Mucosa of rectum (tissue), 2 donors: ENCODE results near the gene CCDC78.

ENCODE experiments used
- H3K27ac ChIP-seq, 2 donors: one replicate each; pipeline ENCODE4 v1.7.0; 2013; ENCODE audit warnings: inconsistent platforms in 2 of 2, low read depth in 2 of 2, low read length in 2 of 2
- H3K27me3 ChIP-seq, 2 donors: one replicate each; pipeline ENCODE4 v1.7.0; 2013; ENCODE audit warnings: low read length in 2 of 2; ENCODE audit not compliant: control insufficient read depth in 2 of 2, insufficient read depth in 2 of 2
- H3K36me3 ChIP-seq, 2 donors: one replicate each; pipeline ENCODE4 v1.7.0; 2013; ENCODE audit warnings: low read length in 2 of 2; ENCODE audit not compliant: control insufficient read depth in 2 of 2, insufficient read depth in 2 of 2
- H3K4me1 ChIP-seq, 2 donors: one replicate each; pipeline ENCODE4 v1.7.0; 2013; ENCODE audit warnings: low read length in 2 of 2, mild to moderate bottlenecking in 1 of 2; ENCODE audit not compliant: control insufficient read depth in 2 of 2, insufficient read depth in 2 of 2
- H3K4me3 ChIP-seq, 2 donors: one replicate each; pipeline ENCODE4 v1.7.0; 2013; ENCODE audit warnings: low read length in 2 of 2
- H3K9ac ChIP-seq, 2 donors: one replicate each; pipeline ENCODE4 v1.7.0; 2013; ENCODE audit warnings: low read length in 2 of 2, low read depth in 1 of 2, mild to moderate bottlenecking in 1 of 2
- H3K9me3 ChIP-seq, 2 donors: one replicate each; pipeline ENCODE4 v1.7.0; 2013; ENCODE audit warnings: low read length in 2 of 2; ENCODE audit not compliant: control insufficient read depth in 2 of 2
- donor health status: healthy.
- donor health status: Normal muscosa, but diverticular disease.

CCDC78 gene

DNA sequence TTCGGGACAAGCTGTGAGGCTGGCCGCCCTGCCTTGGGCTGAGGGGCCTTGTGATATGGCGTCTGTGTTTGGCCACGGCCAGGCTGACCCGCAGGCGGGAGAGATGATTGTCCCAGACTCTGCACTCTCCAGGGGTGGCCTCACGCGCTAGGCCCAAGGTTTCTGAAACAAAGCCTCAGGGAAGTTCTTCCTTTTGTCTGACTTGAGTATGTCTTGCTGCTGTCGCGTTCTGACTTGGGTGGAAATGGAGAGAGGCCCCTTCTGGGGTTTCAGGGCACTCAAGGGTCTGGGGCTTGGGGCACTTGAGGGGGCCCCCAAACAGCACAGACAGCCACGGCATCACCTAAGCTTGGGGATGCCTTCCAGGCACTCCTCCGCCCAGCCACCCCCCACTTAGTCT lies 15.2 kb downstream of the CCDC78 start:
- peaks cover 9 to 11% of the 10 kb centered on the region in 2 donors for H3K4me1 ChIP-seq
- no peak overlapping the region for H3K27ac ChIP-seq
- H3K9me3 ChIP-seq, result no peaks in the 10 kb centered on the region
- no peak overlapping the region for H3K4me3 ChIP-seq
- peaks cover 30 to 56% of the 10 kb centered on the region in 2 donors for H3K27me3 ChIP-seq
- H3K9ac ChIP-seq, result no peak overlapping the region
- no peaks in the 10 kb centered on the region for H3K36me3 ChIP-seq

DNA sequence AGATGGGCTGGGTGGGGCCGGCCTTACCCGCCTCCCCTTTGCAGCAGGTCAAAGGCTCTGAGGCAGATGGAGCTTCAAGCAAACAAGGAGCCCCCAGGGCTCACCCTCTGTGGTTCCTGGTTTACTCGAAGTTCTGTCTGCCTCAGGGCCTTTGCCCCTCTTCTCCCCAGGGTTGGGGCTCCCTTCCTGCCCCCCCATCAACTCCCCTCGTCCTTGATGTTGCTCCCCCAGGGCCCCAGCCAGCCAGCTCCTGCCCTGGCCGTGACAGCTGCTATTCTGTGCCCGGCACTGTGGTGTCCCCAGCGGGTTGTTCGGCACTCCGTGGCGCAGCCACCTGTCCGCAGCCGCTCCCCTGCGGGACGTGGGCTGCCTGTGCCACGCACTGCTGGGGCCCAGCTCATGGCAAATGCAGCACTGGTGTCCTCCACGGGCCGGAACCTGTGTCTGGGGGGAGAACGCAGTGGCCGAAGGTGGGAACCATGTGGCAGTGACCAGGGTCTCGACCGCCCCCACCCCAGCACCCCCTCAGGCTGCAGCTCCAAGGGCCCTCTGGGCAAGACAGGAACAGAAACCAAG lies 15.7 kb downstream of the CCDC78 start:
- no peaks in the 10 kb centered on the region for H3K36me3 ChIP-seq
- H3K4me3 ChIP-seq, result no peak overlapping the region
- H3K9me3 ChIP-seq, result no peaks in the 10 kb centered on the region
- peaks cover 4 to 6% of the 10 kb centered on the region in 2 donors for H3K4me1 ChIP-seq
- no peak overlapping the region for H3K27ac ChIP-seq
- peaks cover 29 to 54% of the 10 kb centered on the region in 2 donors for H3K27me3 ChIP-seq
- no peak overlapping the region for H3K9ac ChIP-seq

DNA sequence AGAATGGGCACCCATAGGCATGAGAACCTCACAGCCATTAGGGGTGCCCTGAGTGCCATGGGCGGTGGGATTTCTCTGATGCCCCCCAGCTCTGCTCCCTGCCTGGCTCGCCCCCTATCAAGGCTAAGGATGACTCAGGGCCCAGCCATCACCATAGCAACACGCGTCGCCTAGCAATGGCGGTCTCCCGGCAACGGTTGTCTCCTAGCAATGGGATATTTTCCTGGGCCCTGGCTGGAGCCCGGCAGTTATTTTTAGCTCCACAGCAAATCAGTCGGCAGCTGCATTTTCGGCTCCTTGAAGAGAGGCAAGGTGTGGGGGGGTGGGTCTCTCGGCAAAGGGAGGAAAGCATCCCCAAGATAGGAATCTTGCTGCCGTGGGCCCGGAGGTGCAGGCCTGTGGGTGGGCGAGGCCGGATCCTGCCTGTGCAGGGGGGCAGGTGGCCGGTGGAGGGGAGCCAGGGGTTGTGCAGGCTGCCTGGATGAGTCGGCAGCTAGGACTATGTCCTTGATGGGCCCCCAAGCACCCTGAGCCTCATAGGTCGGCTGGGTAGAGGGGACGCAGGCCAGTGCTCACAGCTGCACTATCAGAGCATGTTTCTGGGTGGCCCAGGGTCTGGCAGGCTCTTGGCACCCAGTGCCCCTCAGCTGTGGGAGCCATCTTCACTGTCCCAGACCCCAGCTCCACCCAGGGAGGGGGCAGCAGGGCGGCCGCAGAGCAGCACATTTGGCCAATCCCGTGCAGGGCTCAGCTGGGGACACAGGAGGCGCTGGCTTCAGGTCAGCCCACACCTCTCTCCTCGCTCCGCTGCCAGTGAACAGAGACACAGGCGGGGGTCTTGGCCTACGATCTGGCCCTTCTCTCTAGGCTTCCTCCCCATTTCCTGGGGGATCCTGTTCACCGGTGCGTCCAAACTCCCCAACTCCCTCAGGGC lies 16.4 kb downstream of the CCDC78 start:
- H3K4me3 ChIP-seq, result no peak overlapping the region
- no peak overlapping the region for H3K9ac ChIP-seq
- H3K9me3 ChIP-seq, result no peaks in the 10 kb centered on the region
- H3K36me3 ChIP-seq, result no peaks in the 10 kb centered on the region
- peaks cover 2 to 4% of the 10 kb centered on the region in 2 donors for H3K4me1 ChIP-seq
- H3K27ac ChIP-seq, result no peak overlapping the region
- peaks cover 29 to 57% of the 10 kb centered on the region in 2 donors for H3K27me3 ChIP-seq

DNA sequence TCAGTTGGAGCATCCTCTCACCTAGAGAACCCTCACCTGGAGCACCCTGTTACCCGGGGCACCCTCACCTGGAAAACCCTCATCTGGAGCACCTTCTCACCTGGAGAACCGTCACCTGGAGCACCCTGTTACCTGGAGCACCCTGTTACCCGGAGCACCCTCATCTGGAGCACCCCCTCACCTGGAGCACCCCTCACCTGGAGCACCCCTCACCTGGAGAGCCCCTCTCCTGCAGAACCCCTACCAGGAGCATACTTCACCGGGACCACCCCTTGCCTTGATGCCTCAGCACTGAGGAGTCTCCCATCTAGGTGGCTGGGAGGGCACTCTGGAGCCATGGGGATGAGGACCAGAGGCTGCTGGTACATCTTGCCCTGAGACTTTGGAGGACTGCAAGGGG lies 17.3 kb downstream of the CCDC78 start:
- H3K4me1 ChIP-seq, result no peaks in the 10 kb centered on the region
- H3K4me3 ChIP-seq, result no peak overlapping the region
- H3K36me3 ChIP-seq, result no peaks in the 10 kb centered on the region
- H3K27me3 ChIP-seq, result peaks cover 33 to 63% of the 10 kb centered on the region in 2 donors
- H3K9ac ChIP-seq, result no peak overlapping the region
- no peaks in the 10 kb centered on the region for H3K9me3 ChIP-seq
- no peak overlapping the region for H3K27ac ChIP-seq

DNA sequence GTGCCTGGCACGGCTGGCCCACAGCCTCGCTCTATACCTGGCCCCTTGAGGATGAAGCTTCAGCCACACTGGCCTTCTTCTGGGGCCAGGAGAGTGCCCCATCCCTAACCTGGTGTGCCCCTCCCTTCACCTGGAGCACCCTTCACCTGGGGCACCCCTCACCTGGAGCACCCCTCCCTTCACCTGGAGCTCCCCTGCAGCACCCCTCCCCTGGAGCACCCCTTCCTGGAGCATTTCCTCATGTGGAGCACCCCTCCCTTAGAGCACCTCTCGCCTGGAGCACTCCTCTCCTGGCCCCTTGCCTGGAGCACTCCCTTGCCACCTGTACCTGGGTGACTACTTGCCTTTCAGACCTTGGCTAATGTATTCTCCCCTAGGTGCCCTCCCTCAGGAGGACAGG lies 18.2 kb downstream of the CCDC78 start:
- no peaks in the 10 kb centered on the region for H3K36me3 ChIP-seq
- no peaks in the 10 kb centered on the region for H3K9me3 ChIP-seq
- H3K27me3 ChIP-seq, result peaks cover 36 to 69% of the 10 kb centered on the region in 2 donors
- no peak overlapping the region for H3K9ac ChIP-seq
- no peak overlapping the region for H3K27ac ChIP-seq
- no peak overlapping the region for H3K4me3 ChIP-seq
- H3K4me1 ChIP-seq, result no peaks in the 10 kb centered on the region

DNA sequence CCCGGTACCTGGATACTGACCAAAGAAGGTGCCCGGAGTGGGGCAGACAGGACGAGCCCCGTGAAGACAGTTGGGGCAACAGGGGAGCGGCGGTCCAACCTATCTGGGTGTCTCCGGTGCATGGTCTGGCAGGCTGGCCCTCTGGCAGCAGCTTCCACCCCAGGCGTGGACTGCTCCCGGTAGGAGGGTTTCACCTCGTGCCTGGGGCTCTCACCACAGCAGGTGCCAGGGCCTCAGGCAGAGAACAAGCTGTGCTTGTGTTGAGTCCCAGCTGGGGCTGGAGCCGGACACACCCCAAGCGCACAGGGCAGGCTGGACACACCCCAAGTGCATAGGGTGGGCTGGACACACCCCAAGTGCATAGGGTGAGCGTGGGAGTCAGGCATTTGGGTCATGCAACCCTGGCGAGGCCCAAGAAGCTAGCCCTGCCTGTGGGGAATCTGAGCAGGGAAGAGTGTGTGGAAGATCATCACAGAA lies 19.1 kb downstream of the CCDC78 start:
- H3K9ac ChIP-seq, result no peak overlapping the region
- no peaks in the 10 kb centered on the region for H3K4me1 ChIP-seq
- no peak overlapping the region for H3K4me3 ChIP-seq
- no peaks in the 10 kb centered on the region for H3K36me3 ChIP-seq
- H3K27ac ChIP-seq, result no peak overlapping the region
- H3K27me3 ChIP-seq, result peaks cover 39 to 79% of the 10 kb centered on the region in 2 donors
- H3K9me3 ChIP-seq, result no peaks in the 10 kb centered on the region

GRCh38 chr16:706189-707061 lies 19.8 kb downstream of the CCDC78 start:
- Histone ChIP-seq H3K36me3 (no peaks in the 10 kb centered on the region), H3K27me3 (peaks cover 44 to 83% of the 10 kb centered on the region in 2 donors), H3K4me1 (no peaks in the 10 kb centered on the region), H3K9ac (no peak overlapping the region), H3K27ac (no peak overlapping the region), H3K9me3 (no peaks in the 10 kb centered on the region), H3K4me3 (no peak overlapping the region)

DNA sequence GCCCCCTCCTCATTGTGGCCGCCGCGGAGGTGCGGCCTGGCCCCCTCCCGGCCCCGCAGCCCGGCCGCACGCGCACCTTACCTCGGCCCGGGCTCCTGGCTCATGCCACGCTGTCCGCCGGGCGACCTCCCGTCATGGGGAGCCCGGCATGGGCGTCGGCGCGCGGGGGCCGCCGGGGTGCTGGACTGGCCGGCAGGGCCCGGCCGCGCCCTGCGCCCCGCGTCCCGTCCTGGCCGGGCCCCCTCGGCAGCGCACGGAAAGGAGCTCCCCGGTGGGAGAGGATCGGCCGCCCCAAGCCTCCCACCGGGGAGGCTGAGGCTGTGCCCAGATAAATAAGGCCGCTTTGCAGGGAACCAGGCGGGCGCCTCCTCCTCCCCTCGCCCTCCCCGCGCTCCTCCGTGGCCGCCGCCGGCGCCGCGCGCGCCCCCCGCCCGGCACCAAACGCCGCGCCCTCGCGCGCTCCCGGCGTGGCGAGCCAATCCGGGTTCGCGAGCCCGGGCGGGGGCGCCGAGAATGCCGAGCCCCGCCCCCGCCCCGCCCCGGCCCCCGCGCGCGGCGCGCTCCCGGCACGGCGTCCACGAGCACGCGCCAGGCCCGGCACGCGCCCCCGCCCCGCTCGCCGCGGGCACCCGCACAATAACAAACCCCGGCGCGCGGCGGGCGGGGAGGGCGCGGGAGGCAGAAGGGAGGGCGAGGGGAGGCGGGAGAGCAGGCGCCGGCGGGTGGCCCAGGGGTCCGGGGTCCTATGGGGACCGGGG lies 20.6 kb downstream of the CCDC78 start, which contains the start of gene FBXL16:
FBXL16 (minus strand) TSS at position 371 of the 758 bp plus-strand sequence. CDS start 8,396 bp downstream, outside the sequence.
- H3K36me3 ChIP-seq, result no peaks in the 10 kb centered on the region
- no peak within 1 kb of the TSS for H3K27ac ChIP-seq
- peaks cover 47 to 83% of the 10 kb centered on the region in 2 donors for H3K27me3 ChIP-seq
- H3K9me3 ChIP-seq, result no peaks in the 10 kb centered on the region
- no peaks in the 10 kb centered on the region for H3K4me1 ChIP-seq
- H3K4me3 ChIP-seq, result no peak within 1 kb of the TSS
- H3K9ac ChIP-seq, result no peak within 1 kb of the TSS

GRCh38 chr16:704552-705380 lies 21.5 kb downstream of the CCDC78 start:
- H3K27ac ChIP-seq, result no peak overlapping the region
- no peaks in the 10 kb centered on the region for H3K9me3 ChIP-seq
- H3K4me3 ChIP-seq, result no peak overlapping the region
- H3K36me3 ChIP-seq, result no peaks in the 10 kb centered on the region
- no peak overlapping the region for H3K9ac ChIP-seq
- H3K27me3 ChIP-seq, result peaks cover 48 to 78% of the 10 kb centered on the region in 2 donors
- no peaks in the 10 kb centered on the region for H3K4me1 ChIP-seq
